ENCODE measurements around the gene MLLT10.

MLLT10 gene

DNA sequence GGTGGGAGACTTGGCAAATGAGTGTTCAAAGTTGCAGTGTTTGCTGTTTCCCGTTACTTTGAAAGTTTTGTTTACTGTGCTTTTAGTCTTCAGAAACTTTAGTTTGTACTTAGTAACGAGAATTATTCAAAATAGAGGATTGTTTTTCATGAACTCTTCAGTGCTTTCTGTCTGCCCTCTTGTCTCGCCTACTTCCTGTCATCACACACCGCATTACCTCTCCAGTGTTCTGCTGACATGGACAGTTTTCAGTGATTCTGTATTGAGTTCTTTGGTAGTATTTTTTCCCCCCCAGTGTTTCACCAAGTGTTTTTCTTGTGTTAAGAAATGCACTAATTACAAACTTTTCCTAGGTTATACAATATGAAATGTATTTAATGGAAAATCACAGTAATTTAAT, 207.0 kb downstream of the MLLT10 start:
- no peak for DNase-seq (ENCODE audit: low read depth)

DNA sequence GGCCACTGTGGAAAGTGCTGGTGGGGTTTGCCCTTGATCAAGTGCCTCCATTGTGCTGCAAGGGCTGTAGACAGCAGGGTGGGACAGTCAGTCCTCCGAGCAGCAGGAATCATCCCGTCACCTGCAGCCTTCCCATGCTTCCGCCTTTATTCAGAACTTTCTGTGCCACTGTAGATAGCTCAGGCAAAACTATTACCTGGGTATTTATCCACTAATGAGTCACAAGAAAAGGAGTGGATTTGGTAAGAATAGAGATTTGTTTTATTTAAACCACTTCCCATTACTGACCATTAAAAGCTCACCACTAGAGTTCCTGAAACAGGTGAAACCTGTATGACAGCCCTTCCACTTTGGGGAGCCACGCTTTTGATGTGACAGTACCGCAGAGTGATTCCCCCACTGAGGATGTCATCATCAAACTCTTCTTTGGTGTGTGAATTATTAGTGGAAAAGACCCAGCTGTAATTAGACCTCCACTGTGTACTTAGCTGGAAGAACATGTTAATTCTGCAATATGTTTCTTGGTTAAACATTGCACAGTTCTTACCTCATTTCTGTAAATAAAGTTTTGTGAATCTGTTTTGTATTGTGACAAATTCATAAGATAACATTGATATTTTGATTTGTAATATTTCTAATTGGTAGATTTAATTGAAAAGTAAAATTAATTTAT, 208.8 kb downstream of the MLLT10 start:
- DNase-seq (ENCODE audit: low read depth), result no peak

DNA sequence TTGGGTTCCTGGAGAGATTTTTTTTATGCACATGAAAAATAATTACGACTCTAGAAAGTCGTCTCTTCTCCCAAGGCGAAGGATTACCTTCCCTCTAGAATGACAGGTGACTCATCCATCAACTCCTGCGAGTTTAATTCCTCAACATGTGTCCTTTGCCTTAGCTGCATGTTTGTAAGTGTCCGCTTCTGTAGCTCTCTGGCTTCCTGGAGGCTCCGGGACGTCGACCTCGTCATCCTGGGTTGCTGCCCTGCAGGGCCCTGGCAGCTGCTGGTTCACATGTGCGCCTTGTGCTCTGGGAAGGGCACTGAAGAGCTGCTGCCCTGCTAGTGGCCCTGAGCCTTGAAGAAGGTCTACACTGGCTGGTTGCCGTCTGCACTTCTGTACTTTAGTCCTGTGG, 210.2 kb downstream of the MLLT10 start:
- DNase-seq (ENCODE audit: low read depth), result no peak

DNA sequence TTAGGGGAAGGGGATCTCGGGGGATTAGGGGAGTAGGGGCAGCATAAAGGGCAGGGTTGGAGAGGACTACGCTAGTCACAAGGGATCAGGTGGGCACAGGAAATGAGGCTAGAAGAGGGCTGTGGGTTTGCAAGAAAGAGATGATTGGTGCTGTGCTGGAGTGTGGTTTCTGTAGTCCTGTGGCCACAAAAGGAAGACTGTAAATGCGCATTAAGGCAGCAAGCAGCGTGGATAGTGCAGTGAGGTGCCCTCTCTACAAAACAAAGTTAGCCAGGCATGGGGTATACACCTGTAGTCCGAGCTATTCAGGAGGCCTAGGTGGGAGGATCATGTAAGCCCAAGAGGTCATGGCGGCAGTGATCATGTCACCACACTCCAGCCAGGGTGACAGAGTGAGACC, 212.1 kb downstream of the MLLT10 start:
- DNase-seq (ENCODE audit: low read depth), result no peak

DNA sequence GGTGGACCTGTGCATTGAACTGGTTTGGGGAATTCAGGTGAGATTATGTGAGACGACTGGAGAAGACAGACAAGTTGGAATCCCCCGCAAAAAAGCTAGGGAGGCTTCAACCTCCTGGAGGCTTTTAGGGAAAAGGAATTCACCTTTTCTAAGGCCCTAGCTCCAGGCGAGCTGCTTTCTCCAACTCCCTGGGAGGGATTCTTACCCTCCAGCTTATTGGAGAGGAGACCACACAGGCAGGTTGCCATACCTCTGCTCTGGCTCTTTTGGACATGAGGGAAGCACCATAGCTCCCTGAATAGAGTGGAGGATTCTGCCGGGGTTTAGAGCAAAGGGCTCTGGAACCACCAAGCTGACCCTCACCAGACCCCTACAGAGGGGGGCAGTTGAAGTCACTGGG, 213.8 kb downstream of the MLLT10 start:
- DNase-seq (ENCODE audit: low read depth), result no peak

DNA sequence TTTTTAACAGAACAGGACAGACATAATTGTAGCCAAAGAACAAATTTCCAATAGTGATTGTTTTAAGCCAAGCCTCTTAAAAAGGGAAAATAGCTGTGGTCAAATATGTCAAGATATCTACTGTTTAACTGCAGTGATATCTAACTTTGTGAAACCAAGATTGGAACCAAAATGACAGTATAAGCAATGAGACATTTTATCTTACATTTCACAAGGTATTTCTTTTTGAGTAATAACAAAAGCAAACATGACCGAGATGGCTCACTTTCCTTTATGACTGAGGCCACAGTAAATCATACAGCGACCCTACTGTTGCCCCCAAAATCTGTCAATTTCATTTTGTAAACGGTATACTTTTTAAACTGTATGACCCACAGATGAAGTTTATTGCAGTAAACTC, 215.8 kb downstream of the MLLT10 start:
- no peak for DNase-seq (ENCODE audit: low read depth)

DNA sequence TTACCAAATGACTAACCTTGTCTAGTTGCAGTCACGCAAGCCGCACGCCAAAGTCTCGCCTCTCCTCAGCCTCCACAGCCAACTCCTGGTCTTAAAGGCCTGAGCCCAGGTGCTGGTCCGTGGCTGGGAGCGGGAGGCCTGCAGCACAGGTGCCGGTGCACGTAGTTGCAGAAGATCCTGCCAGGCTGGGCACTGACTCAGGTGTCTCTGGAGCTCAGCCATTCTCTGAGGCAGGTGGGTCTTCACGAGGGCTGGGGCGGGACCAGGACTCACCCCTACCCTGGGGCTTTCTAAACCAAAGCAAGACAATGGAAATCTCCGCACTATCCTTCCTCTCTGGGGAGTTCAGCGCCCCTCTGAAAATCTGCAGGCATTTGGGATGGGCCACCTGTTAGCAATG, 216.4 kb downstream of the MLLT10 start:
- no peak for DNase-seq (ENCODE audit: low read depth)

DNA sequence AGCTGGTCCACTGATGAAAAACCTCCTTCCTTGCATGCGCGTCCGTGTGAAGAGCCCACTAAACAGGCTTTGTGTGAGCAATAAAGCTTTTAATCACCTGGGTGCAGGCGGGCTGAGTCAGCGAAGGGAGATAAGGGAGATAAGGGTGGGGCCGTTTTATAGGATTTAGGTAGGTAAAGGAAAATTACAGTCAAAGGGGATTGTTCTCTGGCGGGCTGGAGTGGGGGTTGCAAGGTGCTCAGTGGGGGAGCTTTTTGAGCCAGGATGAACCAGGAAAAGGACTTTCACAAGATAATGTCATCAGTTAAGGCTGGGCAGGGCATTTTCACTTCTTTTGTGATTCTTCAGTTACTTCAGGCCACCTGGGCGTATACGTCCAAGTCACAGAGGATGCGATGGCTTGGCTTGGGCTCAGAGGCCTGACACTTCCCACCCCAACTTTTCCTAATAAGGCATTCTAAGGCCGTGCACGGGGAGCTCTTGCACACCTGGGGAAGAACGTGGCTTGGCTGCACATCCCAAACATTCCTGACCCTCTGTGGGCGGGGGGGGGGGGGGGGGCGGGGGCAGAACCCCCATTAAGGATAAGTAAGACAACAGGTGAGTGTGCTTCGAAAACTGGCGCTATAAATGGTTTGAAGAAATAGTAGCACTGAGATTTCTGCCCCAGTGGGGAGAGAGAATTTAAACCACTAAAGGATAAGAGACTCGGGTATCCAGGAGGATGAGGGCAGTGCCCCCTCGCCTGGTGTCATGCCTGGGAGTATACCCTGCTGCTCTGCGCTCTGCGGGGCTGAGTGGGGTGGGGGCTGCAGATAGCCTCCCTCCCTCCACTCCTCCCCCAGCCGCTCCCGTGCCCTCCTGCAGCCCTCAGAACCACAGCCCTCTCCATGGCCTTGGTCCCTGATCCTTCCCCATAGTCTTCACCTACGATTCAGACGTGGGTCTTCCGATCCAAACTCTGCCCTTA, 217.6 kb downstream of the MLLT10 start:
- no peak for DNase-seq (ENCODE audit: low read depth)

DNA sequence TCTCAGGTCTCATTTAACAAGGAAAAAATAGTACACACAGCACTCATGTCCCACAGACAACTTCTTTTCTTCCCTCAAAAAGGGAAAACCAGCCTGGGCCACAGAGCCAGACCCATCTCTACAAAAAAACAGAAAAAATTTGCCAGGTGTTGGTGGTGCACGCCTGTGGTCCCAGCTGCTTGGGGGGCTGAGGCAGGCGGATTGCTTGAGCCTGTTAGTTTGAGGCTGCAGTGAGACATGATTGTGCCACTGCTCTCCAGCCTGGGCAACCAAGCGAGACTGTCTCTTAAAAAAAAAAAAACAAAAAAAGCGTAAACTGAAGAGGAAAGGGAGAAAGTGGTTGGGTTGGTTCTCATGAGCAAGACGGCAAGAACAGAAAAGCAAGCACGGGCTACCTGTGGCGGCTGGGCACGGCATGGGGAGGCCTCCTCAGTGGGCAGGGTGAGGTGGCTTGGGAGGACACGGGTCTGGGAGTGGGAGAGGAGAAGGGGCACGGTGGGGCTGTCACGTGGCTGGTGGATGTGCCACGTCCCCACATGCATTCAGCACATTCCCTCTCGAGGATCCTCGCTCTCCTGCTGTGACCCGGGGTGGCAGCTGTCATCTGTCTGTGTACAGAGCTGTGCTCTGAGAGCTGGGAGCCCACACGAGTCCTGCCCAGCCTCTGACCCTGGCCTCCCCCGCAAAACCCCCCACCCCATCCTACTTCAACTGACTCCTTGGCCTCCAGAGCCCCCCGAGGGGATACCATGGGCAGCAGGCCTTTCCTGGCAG, 219.7 kb downstream of the MLLT10 start:
- DNase-seq (ENCODE audit: low read depth), result no peak

DNA sequence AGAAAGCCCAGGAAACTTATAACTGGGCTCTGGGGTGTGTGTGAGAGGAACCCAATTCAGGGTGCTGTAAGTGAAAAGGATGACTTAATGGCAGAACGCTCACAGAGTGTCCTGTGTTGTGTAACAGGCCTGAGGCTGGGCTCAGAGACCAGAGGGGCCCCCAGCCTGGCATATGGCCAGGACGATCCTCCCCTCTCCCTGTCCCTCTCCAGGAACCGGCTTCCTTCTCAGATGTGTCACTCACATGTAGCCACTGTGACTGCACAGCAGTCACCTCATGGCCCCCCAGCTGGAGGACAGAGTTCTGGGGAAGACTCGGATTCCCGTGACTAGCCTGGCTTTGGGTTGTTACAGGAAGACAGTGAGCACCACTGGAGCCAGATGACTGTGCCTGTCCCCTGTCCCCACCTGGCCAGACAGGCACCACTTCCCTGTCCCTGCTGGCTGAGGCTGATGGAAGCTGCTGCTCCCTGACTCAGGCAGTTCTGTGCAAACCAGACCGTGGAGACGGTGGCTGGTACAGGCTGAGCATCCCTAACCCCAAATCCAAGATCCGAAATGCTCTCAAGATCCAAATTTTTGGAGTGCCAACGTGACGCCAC, 220.5 kb downstream of the MLLT10 start:
- no peak for DNase-seq (ENCODE audit: low read depth)

DNA sequence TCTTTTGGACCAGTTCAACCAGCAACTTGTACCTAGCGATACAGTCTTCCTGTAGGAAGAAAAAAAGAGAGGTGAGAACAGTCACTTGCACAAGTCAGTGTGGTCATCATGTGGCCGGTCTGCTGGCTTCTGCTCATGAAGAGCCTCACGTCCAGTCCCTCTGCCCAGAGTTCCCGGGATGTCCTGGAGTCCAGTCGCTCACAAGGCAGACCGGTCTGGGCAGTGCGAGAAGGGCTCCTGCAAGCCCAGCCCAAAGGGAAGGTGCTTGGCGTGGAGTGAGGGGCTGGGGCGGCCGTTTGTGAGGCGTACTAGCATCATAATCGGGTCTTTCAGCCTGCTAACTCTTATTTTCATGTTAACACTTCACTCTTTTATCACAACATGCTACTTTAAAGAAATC, 222.7 kb downstream of the MLLT10 start:
- DNase-seq (ENCODE audit: low read depth), result no peak

DNA sequence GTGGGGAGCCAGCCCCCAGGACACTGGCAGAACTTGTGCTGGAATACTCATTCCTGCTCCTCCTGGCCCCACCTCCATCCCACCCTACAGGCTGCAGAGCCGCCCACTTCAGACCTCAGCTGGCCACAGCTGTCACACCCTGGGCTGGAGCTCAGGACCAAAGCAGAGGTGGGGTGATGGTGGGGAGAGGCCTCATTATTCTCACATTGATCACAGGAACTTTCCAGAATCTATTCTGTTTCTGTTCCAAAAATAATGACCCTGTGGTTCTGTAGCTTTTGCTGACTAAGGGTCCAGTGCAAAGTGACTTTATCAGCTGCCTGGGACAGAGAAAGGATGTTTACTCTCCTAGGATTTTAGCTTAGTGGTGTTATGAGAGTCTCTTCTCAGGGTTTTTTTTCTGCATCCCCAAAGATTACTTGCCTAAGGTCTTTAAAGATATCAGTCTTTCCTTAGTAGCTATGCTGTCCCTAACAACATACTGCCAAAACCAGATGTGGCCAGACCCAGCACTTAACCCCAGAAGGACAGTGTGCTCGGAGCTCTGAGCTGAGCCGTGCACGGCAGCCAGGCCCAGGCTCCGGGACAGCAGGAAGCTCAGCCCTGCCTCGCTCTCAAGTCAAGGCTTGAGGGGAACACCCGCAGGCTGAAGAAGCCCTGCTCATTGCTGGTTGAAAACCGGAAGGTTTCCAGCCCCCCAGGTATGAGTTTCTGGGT, 223.3 kb downstream of the MLLT10 start:
- no peak for DNase-seq (ENCODE audit: low read depth)

DNA sequence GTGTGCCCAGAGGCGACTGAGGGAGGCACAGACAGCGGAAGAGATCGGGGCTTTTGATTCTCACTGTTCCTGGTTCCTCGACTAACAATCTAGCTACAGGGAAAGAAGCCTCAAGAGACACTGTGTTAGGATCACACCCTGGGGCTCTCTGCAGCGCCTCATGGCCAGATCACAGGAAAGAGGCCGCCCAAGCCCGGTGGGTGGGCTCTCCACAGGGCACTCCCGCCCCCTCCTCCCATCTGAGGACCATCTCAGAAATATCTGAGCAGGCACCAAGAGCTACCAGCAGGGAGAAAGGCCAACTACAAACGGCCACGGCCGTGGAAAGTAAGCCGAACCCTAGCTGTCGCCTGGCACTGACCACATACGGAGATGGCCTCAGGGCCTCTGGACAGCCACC, 224.2 kb downstream of the MLLT10 start:
- DNase-seq (ENCODE audit: low read depth), result no peak

DNA sequence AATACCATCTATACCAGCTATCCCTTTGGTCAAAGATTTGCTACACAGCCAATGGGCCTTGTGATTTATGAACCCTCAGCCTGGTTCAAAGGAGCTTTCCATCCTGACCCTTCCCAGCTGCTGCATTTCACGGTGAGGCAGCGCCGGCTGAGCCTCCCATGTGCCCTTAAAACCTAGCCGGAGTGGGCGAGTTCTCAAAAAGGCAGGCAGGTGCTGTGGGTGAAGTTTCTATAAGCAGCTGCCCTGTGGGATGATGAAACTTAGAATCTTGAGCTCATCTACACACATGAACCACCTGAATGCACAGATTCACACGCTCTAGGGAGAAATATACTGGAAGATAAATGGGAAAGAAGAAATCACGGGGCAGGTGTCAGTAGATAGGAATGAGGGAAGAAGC, 224.7 kb downstream of the MLLT10 start:
- no peak for DNase-seq (ENCODE audit: low read depth)

DNA sequence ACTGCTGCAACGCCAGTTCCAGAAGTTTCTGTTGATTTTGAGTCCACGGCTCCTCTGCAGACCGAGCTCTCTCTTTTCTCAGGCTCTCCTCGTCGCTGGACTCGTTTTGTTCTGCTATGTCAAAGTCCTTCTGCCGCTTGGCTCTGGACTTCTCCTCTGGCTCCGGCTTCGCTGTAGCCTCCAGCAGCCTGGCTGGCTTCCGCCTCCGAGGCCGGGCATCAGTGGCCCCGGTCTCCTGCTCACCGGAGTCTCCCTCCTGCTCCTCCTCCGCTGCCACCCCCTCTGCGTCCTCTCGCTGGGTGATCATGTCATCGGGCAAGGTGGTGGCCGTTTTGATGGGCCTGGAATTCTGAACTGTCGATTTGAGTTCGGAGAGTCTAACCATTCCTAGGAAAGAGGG, 225.2 kb downstream of the MLLT10 start:
- no peak for DNase-seq (ENCODE audit: low read depth)

DNA sequence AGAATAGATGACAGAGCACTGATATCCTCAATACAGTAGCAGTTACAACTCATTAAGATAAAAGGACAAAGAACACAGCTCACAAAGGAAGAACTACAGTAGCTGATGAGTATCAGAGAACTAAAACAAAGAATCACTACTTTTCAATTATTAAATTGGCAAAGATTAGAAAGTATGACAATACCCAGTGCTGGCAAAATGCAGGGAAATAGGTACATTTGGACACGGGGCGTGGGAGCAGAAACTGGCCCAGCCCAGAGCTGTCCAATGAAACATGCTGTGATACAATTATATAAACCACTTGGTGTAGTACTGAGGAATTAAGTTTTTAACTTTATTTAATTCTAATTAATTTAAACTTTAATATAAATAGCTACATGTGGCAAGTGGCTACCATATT, 226.3 kb downstream of the MLLT10 start:
- DNase-seq (ENCODE audit: low read depth), result no peak

DNA sequence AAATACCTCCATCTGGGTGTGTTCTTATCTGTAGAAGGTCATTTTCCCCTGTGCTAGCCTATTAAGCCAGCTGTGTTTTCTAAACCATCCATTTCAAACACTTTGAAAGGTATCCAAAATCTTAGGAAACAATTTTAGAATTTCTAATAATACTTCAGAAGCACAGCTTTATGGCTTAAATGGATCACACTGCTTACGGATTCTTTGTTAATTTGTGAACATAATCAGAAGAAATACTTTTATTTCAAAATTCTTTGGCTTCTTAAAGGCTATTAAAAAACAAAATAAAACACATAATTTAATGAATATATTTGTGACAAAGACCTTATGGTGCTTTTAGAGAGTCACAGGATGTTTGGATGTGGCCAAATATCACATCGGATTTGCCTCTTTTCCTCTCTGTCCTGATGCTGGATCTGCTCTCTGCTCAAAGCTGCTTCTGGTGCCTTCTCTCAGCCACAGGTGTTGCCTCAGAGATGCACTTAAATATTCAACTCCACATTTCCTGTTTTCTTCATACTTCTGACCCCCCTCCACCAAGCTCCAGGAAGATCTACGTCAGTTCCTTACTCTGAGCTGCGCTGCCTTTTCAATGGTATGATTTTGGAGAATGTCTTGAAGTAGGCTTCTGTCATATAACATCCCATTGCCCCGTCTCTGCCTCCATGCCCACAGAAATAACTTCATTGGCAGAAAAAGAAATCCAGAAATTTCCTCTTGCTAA, 230.6 kb downstream of the MLLT10 start:
- DNase-seq (ENCODE audit: low read depth), result no peak

DNA sequence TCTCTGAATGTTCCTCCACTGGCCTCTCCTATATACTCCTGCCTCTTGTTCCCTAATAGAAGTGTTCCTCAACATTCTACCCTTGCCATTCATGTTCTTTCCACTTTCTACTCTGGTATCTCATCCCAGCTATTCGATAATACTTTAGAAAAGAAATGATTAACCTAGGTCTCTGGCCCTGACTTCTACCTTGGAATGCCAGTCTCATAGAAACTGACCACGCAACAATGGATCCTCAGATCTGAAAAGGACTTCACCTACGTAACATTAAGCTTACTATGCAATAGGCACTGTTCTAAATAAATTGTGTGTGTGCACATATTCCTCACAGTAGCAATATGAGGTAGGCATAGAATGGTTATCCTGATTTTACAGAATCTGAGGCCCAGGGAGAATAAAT, 235.0 kb downstream of the MLLT10 start:
- no peak for DNase-seq (ENCODE audit: low read depth)

DNA sequence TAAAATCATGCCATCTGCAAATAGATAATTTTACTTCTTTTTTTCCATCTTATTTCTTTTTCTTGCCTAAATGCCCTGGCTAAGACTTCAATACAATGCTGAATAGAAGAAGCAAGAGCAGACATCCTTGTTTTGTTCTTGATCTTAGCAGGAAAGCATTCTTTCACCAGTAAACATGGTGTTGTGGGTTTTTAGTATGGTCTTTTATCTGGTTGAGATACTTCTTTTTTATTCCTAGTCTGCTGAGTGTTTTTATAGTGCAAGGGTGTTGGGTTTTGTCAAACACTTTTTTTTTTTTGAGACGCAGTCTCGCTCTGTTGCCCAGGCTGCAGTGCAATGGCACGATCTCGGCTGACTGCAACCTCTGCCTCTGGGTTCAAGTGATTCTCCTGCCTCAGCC, 237.2 kb downstream of the MLLT10 start:
- DNase-seq (ENCODE audit: low read depth), result no peak

DNA sequence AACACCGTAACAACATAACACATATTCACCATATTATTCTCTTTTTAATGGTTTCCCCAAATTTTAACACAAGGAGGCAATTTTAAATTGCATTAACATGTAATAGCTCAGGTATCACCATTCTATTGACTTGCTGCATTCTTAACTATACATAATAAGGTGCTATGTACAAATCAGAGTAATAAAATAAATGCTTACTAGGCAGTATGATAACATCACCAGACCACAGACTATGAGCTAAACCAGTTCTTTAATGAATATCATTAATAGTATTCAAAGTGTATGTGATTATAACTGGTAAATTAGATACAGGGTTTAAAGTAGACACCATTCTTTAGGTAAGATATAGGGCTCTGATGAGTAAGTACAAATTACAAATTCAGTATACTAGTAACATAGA, 242.9 kb downstream of the MLLT10 start:
- no peak for DNase-seq (ENCODE audit: low read depth)

DNA sequence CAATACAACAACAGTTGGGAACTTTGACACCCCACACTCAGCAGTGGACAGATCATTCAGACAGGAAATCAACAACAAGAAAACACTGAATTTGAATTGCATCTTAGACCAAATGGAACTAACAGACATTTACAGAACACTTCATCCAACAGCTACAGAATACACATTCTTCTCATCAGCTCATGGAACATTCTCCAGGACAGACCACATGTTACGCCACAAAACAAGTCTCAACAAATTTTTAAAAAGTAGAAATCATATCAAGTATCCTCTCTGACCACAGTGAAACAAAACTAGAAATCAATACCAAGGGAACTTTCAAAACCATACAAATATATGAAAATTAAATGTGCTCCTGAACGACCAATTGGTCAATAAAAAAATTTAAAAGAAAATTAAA, 257.2 kb downstream of the MLLT10 start:
- no peak for DNase-seq (ENCODE audit: low read depth)
